ENCODE measurements around the gene ZNF385B. TPM values are rescaled to one million over a fixed set of nuclear protein-coding genes. Genes with fewer than 3 reads are reported as not detected.

ZNF385B gene
- total and polyA plus RNA-seq, 4 experiments from 2014 or later, result not detected

- Mint-ChIP-seq H3K4me3 (no peak overlapping the region), H3K27ac (no peak overlapping the region), H3K27me3 (no peaks in the 10 kb centered on the region), H3K4me1 (no peaks in the 10 kb centered on the region), H3K9me3 (no peaks in the 10 kb centered on the region), H3K36me3 (no peaks in the 10 kb centered on the region)
- H3K36me3 ChIP-seq (ENCODE audit: insufficient read depth, low read length), result no peaks in the 10 kb centered on the region
- no peak overlapping the region for H3K27ac ChIP-seq (ENCODE audit: low read depth, low read length)
- intact Hi-C loops (cut with micrococcal nuclease), result no loop called here
- H3K9me3 ChIP-seq (ENCODE audit: control insufficient read depth in 1 of 2, low read length in 2 of 2), result no peaks in the 10 kb centered on the region
- ChIA-PET CTCF (ENCODE audit: partially characterized antibody) (no interaction called here), POLR2A (ENCODE audit: partially characterized antibody) (no interaction called here)
- H3K4me1 ChIP-seq (ENCODE audit: insufficient read depth, low read length), result no peaks in the 10 kb centered on the region
- DNase-seq, result no peak
- H3K4me3 ChIP-seq (ENCODE audit: low read length in 2 of 2), result no peak overlapping the region
- H3K27me3 ChIP-seq (ENCODE audit: insufficient read depth, low read length), result no peaks in the 10 kb centered on the region
These were observed 115.7 kb downstream of the ZNF385B start for GRCh38 chr2:179745635-179746256.

DNA sequence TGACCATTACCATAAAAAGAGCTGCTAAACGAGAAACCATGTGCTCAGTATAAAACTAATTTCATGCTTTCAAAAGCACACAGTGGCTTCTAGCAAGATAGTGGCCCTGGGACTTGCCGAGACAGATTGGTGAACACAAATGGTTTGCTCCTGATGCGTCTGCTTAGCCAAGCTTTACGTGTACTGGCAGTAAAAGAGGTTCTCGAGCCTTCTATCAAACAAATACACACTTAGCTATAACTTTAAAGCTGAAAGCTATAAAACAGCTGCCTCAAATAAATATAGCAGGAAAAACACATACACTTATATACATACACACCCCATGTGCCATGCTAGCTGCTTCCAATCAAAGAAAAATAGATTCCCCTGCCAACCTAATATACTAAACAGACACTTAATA, 117.0 kb downstream of the ZNF385B start:
- CTCF ChIA-PET (ENCODE audit: partially characterized antibody), result interaction anchor here (1.2 kb wide), 1 partner anchor 15 kb away, joined by 4 read pairs; no protein-coding TSS in a partner anchor
- intact Hi-C loops (cut with micrococcal nuclease), result no loop called here
- POLR2A ChIA-PET (ENCODE audit: partially characterized antibody), result no interaction called here

GRCh38 chr2:179741317-179741716, 120.1 kb downstream of the ZNF385B start:
- DNase-seq, result no peak
- H3K27me3 ChIP-seq (ENCODE audit: insufficient read depth, low read length), result no peaks in the 10 kb centered on the region
- H3K4me1 ChIP-seq (ENCODE audit: insufficient read depth, low read length), result no peaks in the 10 kb centered on the region
- H3K27ac ChIP-seq (ENCODE audit: low read depth, low read length), result no peak overlapping the region
- intact Hi-C loops (cut with micrococcal nuclease), result no loop called here
- H3K27ac Mint-ChIP-seq, result no peak overlapping the region
- no peaks in the 10 kb centered on the region for H3K36me3 Mint-ChIP-seq
- no peaks in the 10 kb centered on the region for H3K9me3 ChIP-seq (ENCODE audit: control insufficient read depth in 1 of 2, low read length in 2 of 2)
- no peak overlapping the region for H3K4me3 Mint-ChIP-seq
- peaks cover 0 to 5% (median 0%) of the 10 kb centered on the region in 8 donors for H3K9me3 Mint-ChIP-seq
- peaks cover 0 to 3% of the 10 kb centered on the region in 2 donors for H3K27me3 Mint-ChIP-seq
- H3K36me3 ChIP-seq (ENCODE audit: insufficient read depth, low read length), result no peaks in the 10 kb centered on the region
- ChIA-PET POLR2A (ENCODE audit: partially characterized antibody) (no interaction called here), CTCF (ENCODE audit: partially characterized antibody) (no interaction called here)
- no peaks in the 10 kb centered on the region for H3K4me1 Mint-ChIP-seq
- no peak overlapping the region for H3K4me3 ChIP-seq (ENCODE audit: low read length in 2 of 2)

More for the DNA sequence above, 117.0 kb downstream of the ZNF385B start:
- no peaks in the 10 kb centered on the region for H3K9me3 Mint-ChIP-seq
- H3K27ac ChIP-seq (ENCODE audit: low read depth, low read length), result no peak overlapping the region
- no peaks in the 10 kb centered on the region for H3K27me3 ChIP-seq (ENCODE audit: insufficient read depth, low read length)
- H3K4me1 Mint-ChIP-seq, result no peaks in the 10 kb centered on the region
- no peaks in the 10 kb centered on the region for H3K9me3 ChIP-seq (ENCODE audit: control insufficient read depth in 1 of 2, low read length in 2 of 2)
- H3K27me3 Mint-ChIP-seq, result peaks cover 0 to 1% of the 10 kb centered on the region in 2 donors
- no peak overlapping the region for H3K4me3 ChIP-seq (ENCODE audit: low read length in 2 of 2)
- H3K4me1 ChIP-seq (ENCODE audit: insufficient read depth, low read length), result no peaks in the 10 kb centered on the region
- no peaks in the 10 kb centered on the region for H3K36me3 ChIP-seq (ENCODE audit: insufficient read depth, low read length)
- no peak overlapping the region for H3K4me3 Mint-ChIP-seq
- no peaks in the 10 kb centered on the region for H3K36me3 Mint-ChIP-seq
- H3K27ac Mint-ChIP-seq, result peak overlapping the region in 1 of 7 donors; percentile 32
- DNase-seq, result no peak

- H3K9me3 ChIP-seq (ENCODE audit: control insufficient read depth in 1 of 2, low read length in 2 of 2), result no peaks in the 10 kb centered on the region
- H3K36me3 ChIP-seq (ENCODE audit: insufficient read depth, low read length), result no peaks in the 10 kb centered on the region
- no peaks in the 10 kb centered on the region for H3K4me1 ChIP-seq (ENCODE audit: insufficient read depth, low read length)
- H3K27ac ChIP-seq (ENCODE audit: low read depth, low read length), result no peak overlapping the region
- no peaks in the 10 kb centered on the region for H3K36me3 Mint-ChIP-seq
- H3K9me3 Mint-ChIP-seq, result peaks cover 0 to 3% (median 0%) of the 10 kb centered on the region in 8 donors
- intact Hi-C loops (cut with micrococcal nuclease), result no loop called here
- H3K4me3 ChIP-seq (ENCODE audit: low read length in 2 of 2), result no peak overlapping the region
- ChIA-PET CTCF (ENCODE audit: partially characterized antibody) (no interaction called here), POLR2A (ENCODE audit: partially characterized antibody) (no interaction called here)
- H3K27ac Mint-ChIP-seq, result no peak overlapping the region
- no peaks in the 10 kb centered on the region for H3K27me3 ChIP-seq (ENCODE audit: insufficient read depth, low read length)
- no peak for DNase-seq
- H3K4me3 Mint-ChIP-seq, result no peak overlapping the region
- no peaks in the 10 kb centered on the region for H3K4me1 Mint-ChIP-seq
- H3K27me3 Mint-ChIP-seq, result peaks cover 0 to 1% of the 10 kb centered on the region in 2 donors
These were observed 131.4 kb downstream of the ZNF385B start for GRCh38 chr2:179729966-179730365.

DNA sequence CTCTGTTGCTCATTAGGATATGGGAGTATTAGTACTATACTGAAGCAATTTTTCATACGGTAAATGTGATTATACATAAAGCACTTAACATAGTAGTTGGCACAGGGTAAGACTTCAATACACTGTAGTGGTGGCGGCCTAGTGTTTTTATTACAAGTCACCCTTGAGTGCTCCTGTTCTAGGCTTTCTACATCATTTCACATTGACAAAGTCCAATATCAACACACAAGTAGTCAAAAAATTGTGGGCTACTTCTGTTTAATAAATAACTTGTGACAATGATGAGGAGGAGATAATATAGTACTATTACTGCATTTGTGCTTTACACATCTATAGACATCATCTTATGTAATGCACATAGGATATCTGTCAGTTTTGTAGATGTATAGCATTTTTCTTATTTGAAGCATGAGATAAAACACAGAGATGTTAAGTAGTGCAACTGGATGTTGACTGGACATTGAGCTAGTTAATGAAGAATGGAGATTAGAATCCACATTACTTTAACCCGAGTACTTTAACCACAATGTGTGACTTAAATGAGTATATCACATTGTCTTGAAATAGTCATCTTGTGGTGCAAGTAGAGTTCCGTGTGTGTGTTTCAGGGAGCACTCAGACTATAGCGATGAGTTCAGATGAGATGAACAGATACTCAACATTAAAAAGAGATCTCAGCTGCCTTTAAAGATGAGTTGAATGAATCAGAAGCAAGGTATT, 134.8 kb downstream of the ZNF385B start:
- no peaks in the 10 kb centered on the region for H3K9me3 Mint-ChIP-seq
- Histone ChIP-seq H3K4me1 (ENCODE audit: insufficient read depth, low read length) (no peaks in the 10 kb centered on the region), H3K27me3 (ENCODE audit: insufficient read depth, low read length) (no peaks in the 10 kb centered on the region), H3K4me3 (ENCODE audit: low read length in 2 of 2) (no peak overlapping the region), H3K36me3 (ENCODE audit: insufficient read depth, low read length) (no peaks in the 10 kb centered on the region), H3K27ac (ENCODE audit: low read depth, low read length) (no peak overlapping the region), H3K9me3 (ENCODE audit: control insufficient read depth in 1 of 2, low read length in 2 of 2) (no peaks in the 10 kb centered on the region)
- H3K27me3 Mint-ChIP-seq, result peaks cover 0 to 1% of the 10 kb centered on the region in 2 donors
- H3K36me3 Mint-ChIP-seq, result no peaks in the 10 kb centered on the region
- DNase-seq, result no peak
- H3K4me3 Mint-ChIP-seq, result no peak overlapping the region
- ChIA-PET POLR2A (ENCODE audit: partially characterized antibody) (no interaction called here), CTCF (ENCODE audit: partially characterized antibody) (no interaction called here)
- intact Hi-C loops (cut with micrococcal nuclease), result no loop called here
- H3K27ac Mint-ChIP-seq, result no peak overlapping the region
- no peaks in the 10 kb centered on the region for H3K4me1 Mint-ChIP-seq

GRCh38 chr2:179724403-179724802, 137.0 kb downstream of the ZNF385B start:
- Mint-ChIP-seq H3K9me3 (no peaks in the 10 kb centered on the region), H3K4me1 (no peaks in the 10 kb centered on the region), H3K27me3 (no peaks in the 10 kb centered on the region), H3K36me3 (no peaks in the 10 kb centered on the region), H3K27ac (no peak overlapping the region), H3K4me3 (no peak overlapping the region)
- no peak overlapping the region for H3K4me3 ChIP-seq (ENCODE audit: low read length in 2 of 2)
- no peak for DNase-seq
- no peaks in the 10 kb centered on the region for H3K4me1 ChIP-seq (ENCODE audit: insufficient read depth, low read length)
- H3K27ac ChIP-seq (ENCODE audit: low read depth, low read length), result no peak overlapping the region
- POLR2A ChIA-PET (ENCODE audit: partially characterized antibody), result no interaction called here
- intact Hi-C loops (cut with micrococcal nuclease), result no loop called here
- CTCF ChIA-PET (ENCODE audit: partially characterized antibody), result no interaction called here
- H3K9me3 ChIP-seq (ENCODE audit: control insufficient read depth in 1 of 2, low read length in 2 of 2), result no peaks in the 10 kb centered on the region
- H3K36me3 ChIP-seq (ENCODE audit: insufficient read depth, low read length), result no peaks in the 10 kb centered on the region
- no peaks in the 10 kb centered on the region for H3K27me3 ChIP-seq (ENCODE audit: insufficient read depth, low read length)

DNA sequence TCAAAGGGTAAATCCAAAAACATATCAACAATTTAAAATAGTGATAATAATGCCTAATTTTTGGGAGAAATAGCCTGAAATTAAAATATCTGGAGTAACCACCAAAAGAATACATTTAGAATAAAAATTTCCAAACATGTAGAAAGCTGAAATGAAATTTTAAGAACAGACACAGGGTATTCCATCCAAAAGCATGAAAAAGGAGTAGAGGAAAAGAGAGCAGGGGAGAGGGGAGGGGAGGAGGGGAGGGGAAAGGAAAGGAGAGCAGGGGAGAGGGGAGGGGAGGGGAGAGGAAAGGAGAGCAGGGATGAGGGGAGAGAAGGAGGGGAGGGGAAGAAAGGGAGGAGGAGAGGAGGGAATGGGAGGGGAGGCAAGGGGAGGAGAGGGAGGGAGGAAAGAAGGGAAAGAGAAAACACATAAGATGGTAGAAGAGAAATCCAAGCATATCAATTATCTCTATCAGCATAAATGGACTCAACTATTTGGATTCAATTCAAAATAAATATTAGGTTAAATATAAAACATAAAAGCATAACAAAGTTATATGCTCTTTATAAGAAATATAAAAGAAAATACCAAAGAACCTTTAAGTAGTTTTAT, 141.1 kb downstream of the ZNF385B start:
- CTCF ChIA-PET (ENCODE audit: partially characterized antibody), result interaction anchor here (1.2 kb wide), 1 partner anchor 12 kb away, joined by 3 read pairs; no protein-coding TSS in a partner anchor

More for the DNA sequence above, 141.1 kb downstream of the ZNF385B start:
- H3K36me3 ChIP-seq (ENCODE audit: insufficient read depth, low read length), result no peaks in the 10 kb centered on the region
- Mint-ChIP-seq H3K27ac (no peak overlapping the region), H3K4me3 (no peak overlapping the region), H3K9me3 (no peaks in the 10 kb centered on the region), H3K36me3 (no peaks in the 10 kb centered on the region), H3K4me1 (no peaks in the 10 kb centered on the region), H3K27me3 (no peaks in the 10 kb centered on the region)
- no peaks in the 10 kb centered on the region for H3K9me3 ChIP-seq (ENCODE audit: control insufficient read depth in 1 of 2, low read length in 2 of 2)
- H3K27ac ChIP-seq (ENCODE audit: low read depth, low read length), result no peak overlapping the region
- no peak for DNase-seq
- H3K4me1 ChIP-seq (ENCODE audit: insufficient read depth, low read length), result no peaks in the 10 kb centered on the region
- intact Hi-C loops (cut with micrococcal nuclease), result no loop called here
- H3K27me3 ChIP-seq (ENCODE audit: insufficient read depth, low read length), result no peaks in the 10 kb centered on the region
- POLR2A ChIA-PET (ENCODE audit: partially characterized antibody), result no interaction called here
- H3K4me3 ChIP-seq (ENCODE audit: low read length in 2 of 2), result no peak overlapping the region

All from CD4-positive, alpha-beta memory T cell (primary cell).